Adrenal gland (tissue), 12 donors: ENCODE data around the gene ZNF511. TPM values are rescaled to one million over a fixed set of nuclear protein-coding genes. Genes with fewer than 3 reads are reported as not detected.

ENCODE experiments used
- DNase-seq, 7 donors: peaks; one replicate each; pipeline ENCODE4 v3.0.0-alpha.2; 2019 to 2020
- H3K27ac ChIP-seq, 5 donors: fragments of 200-600 bp; sonication (generic) in 4 of 5; 1 replicate in 3 of 5; 2 replicates in 2 of 5; pipeline versions ENCODE4 v1.5.1 to v1.8.0; 2016 to 2020; ENCODE audit warnings: mild to moderate bottlenecking in 1 of 5
- H3K27me3 ChIP-seq: fragments of 200-600 bp; 2 replicates; pipeline ENCODE4 v1.8.0; 2021
- H3K36me3 ChIP-seq, 2 donors: fragments of 200-600 bp; replicated peaks in 1 of 2; 1 replicate in 1 of 2; 2 replicates in 1 of 2; pipeline versions ENCODE4 v1.5.1 to v1.8.0; 2018 to 2022
- H3K4me1 ChIP-seq, 2 donors: fragments of 200-600 bp; replicated peaks in 1 of 2; 1 replicate in 1 of 2; 2 replicates in 1 of 2; pipeline versions ENCODE4 v1.5.1 to v1.8.0; 2018 to 2021
- H3K4me3 ChIP-seq, 4 donors: fragments of 200-600 bp; sonication (generic) in 3 of 4; one replicate each; pipeline ENCODE4 v1.5.1; 2016 to 2018
- H3K9me3 ChIP-seq, 3 donors: fragments of 200-600 bp; sonication (generic) in 1 of 3; replicated peaks in 1 of 3; 1 replicate in 2 of 3; 2 replicates in 1 of 3; pipeline versions ENCODE4 v1.5.1 to v1.8.0; 2016 to 2021
- CTCF ChIP-seq, 6 experiments: fragments of 450-650 bp in 4 of 6; fragments of 200-600 bp in 2 of 6; sonication (generic) in 1 of 6; IDR thresholded peaks; 1 replicate in 5 of 6; 2 replicates in 1 of 6; pipeline versions ENCODE4 v1.5.1 to v1.8.0; 2016 to 2021; ENCODE audit warnings: antibody characterized with exemption in 6 of 6, mild to moderate bottlenecking in 2 of 6, moderate library complexity in 1 of 6
- POLR2A ChIP-seq, 2 donors: fragments of 450-650 bp; IDR thresholded peaks; one replicate each; pipeline ENCODE4 v1.6.1; 2017; ENCODE audit warnings: antibody characterized with exemption in 2 of 2, mild to moderate bottlenecking in 2 of 2, moderate library complexity in 1 of 2
- WGBS, 4 donors: extraction: QIAGEN DNeasy Blood & Tissue Kit in 2 of 4; methylation state at CpG; one replicate each; pipeline versions ENCODE4 v1.1.5 to v1.1.7; 2013 to 2017; 5-methylcytosine and 5-hydroxymethylcytosine counted together
- intact Hi-C, 2 donors: fragments of 100-400 bp; cut with DNase I; formaldehyde crosslinking; loops; one replicate each; pipeline versions ENCODE4 v1.14.1 to v1.15.0; 2022 to 2023
- polyA plus RNA-seq, 3 donors: library from polyadenylated mRNA; stranded (reverse); fragments of 200-250 nt in 2 of 3; fragments of 350-450 nt in 1 of 3; fragmentation: Illumina TruSeq in 1 of 3; extraction: RNeasy Lipid Tissue Mini Kit (QIAGEN cat#74804) in 1 of 3; gene quantifications; one replicate each; pipeline ENCODE4 v1.2.3, GENCODE V29; 2013 to 2014
- total RNA-seq, 9 donors: library from RNA; depleted of rRNA in 4 of 9; stranded (reverse); fragments of >200 nt in 4 of 9; fragments of 120-200 nt in 1 of 9; fragmentation: NEBNext Ultra II Directional in 1 of 9; extraction: Animal tissue kit (Norgen Biotek cat#: 25700) in 1 of 9; gene quantifications; one replicate each; pipeline versions ENCODE4 v1.1.0 to v1.2.4, GENCODE V29; 2013 to 2023
- donor health status: healthy with polysubstance abuse.
- donor health status: Bipolar disorder and iron deficiency.
- donor health status: DM: yes; HTN: yes; CAD: no.
- donor health status: DM: no; HTN: no; CAD: no.
- donor health status: DM: no; HTN: no; CAD: no.
- donor health status: DM: yes; HTN: yes; CAD: no.

The ZNF511 gene
- total and polyA plus RNA-seq, 12 donors = 19.6 to 146 (median 39.9) TPM

DNA sequence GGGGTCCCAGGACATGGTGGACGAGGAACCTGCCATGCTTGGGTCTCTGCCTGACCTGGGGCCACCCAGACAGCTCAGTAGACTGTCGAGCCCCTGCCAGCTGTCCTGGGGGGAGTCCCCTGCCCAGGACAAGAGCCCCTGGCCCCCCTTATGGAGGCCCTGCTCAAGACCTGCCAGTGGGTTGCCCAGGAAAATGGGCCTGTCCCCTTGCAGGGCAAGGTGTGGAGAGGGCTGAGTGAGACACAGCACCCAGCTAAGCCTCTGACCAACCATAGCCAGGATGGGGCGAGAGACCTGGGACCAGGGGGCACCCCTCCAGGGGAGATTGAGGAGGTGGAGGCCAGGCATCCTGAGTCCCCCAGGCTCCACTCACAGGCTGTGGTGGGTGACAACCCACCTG, 47.3 kb downstream of the ZNF511 start:
- WGBS, 4 donors = 95 to 100% (median 100%) methylated on average over 2 to 3 of the region's 3 CpGs; no CpG with 5 or more reads in 1 of the 4 donors

DNA sequence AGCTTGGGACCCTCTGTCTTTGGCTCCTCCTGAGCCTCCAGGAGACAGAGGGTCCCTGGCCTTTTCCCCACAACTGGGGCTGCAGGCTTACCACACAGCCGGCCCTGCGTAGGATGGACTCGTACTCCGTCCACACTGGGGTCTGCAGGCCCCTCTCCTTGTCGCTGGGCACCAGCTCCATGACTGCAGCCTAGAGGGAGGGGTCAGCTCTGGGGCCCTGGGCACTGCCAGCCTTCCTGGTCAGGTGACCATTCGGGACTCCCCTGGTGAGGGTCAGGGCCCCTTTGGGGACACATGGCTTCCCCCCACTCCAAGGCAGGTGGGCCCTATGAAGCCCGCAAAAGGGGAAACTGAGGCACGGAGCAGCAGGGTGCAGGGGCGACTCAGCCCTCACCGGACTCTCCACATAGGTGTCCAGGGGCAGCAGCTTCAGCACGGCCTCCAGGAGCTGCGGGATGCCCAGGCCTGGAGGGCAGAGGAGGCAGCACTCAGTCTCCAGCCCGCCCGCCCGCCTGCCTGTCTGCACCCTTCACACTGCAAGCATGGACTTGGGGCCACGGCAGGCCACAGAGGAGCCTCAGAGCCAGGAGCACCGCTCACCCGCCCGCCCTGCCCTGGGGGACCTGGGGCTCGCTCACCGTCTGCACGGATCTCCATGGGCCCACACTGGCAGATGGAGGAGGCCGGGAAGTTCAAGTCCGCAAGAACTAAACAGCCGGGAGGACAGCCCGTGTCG, 48.0 kb downstream of the ZNF511 start:
- WGBS, 4 donors = 58 to 87% (median 66%) methylated on average over 3 to 27 of the region's 27 CpGs
- Histone ChIP-seq H3K36me3 (no peaks in the 10 kb centered on the region), H3K27me3 (no peaks in the 10 kb centered on the region), H3K4me1 (peaks cover 6 to 12% of the 10 kb centered on the region in 2 donors), H3K4me3 (peak overlapping the region in 1 of 4 donors; percentile 80), H3K9me3 (no peaks in the 10 kb centered on the region), H3K27ac (no peak overlapping the region)
- no peak for DNase-seq
- no peak for TF ChIP-seq POLR2A (IDR thresholded peaks at IDR 0.05)
- TF ChIP-seq CTCF (IDR thresholded peaks at IDR 0.05) = no peak
- intact Hi-C loops = no loop called here

More for the DNA sequence above, 47.3 kb downstream of the ZNF511 start:
- DNase-seq = no peak
- Histone ChIP-seq H3K9me3 (no peaks in the 10 kb centered on the region), H3K4me1 (peaks cover 6 to 12% of the 10 kb centered on the region in 2 donors), H3K27ac (no peak overlapping the region), H3K4me3 (no peak overlapping the region), H3K27me3 (no peaks in the 10 kb centered on the region), H3K36me3 (no peaks in the 10 kb centered on the region)
- intact Hi-C loops = no loop called here
- TF ChIP-seq POLR2A (IDR thresholded peaks at IDR 0.05) = no peak
- no peak for TF ChIP-seq CTCF (IDR thresholded peaks at IDR 0.05)

DNA sequence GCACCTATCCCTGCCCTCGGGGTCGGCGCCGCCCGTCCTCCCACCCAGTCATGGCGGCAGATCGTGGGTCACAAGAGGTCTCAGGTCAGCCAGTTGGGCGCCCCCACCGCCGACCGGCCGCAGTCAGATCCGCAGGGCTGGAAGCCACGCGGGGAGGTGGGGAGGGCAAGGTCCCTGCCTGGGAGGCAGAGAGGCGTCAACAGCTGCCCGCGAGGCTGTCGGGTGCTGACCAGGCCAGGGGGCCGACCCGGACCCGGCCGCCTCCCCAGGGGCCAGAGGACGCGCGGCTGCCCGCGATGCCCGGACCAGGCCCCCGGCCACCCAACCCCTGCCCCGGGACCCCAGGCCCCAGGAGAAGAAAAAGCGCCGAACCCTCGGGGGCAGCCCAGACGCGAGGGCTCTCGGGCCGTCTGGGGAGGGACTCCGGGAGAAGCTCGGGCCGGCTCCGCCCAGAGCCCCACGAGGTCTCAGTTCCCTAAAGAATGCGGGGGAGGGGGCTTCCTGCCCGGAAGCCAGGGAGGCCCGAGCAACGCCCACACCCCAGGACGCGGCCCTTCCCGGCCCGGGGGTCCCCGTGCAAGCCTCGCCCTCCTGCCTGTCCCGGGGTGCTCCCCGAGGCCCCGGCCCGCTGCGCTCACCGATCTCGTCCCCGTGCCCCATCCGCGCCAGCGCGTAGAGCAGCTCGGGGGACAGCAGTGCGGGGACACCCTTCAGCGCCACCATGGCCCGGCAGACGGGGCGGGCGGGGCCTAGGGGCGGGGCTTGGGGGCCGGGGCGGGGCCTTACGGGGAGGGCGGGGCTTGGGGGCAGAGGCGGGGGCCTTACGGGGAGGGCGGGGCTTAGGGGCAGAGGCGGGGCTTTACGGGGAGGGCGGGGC, 48.8 kb downstream of the ZNF511 start, which contains the start of gene FUOM:
TSS of gene FUOM (minus strand) at position 735 of the 877 bp plus-strand sequence. CDS start at position 723, 12 bp downstream.
- 2 to 4% (median 3%) methylated on average over 5 to 83 of the region's 83 CpGs; no CpG with 5 or more reads in 1 of the 4 donors for WGBS, 4 donors
- Histone ChIP-seq H3K36me3 (peaks cover 0 to 5% of the 10 kb centered on the region in 2 donors), H3K4me1 (peaks cover 6 to 12% of the 10 kb centered on the region in 2 donors), H3K4me3 (peak within 1 kb of the TSS in 3 of 4 donors; percentile 25 to 80 (median 37)), H3K9me3 (no peaks in the 10 kb centered on the region), H3K27me3 (no peaks in the 10 kb centered on the region), H3K27ac (peak within 1 kb of the TSS in 2 of 5 donors; percentile 32 to 74)
- peak in 6 of 7 donors; percentile 41 to 58 (median 46) for DNase-seq
- intact Hi-C loops = no loop called here
- peak in 1 of 6 experiments; percentile 4 for TF ChIP-seq CTCF (IDR thresholded peaks at IDR 0.05)
- TF ChIP-seq POLR2A (IDR thresholded peaks at IDR 0.05) = peak in 1 of 2 donors; percentile 33
